HEK293T (cell line): ENCODE results near the gene UBASH3A.

Experiments
- CTBP1 ChIP-seq: fragments of 450-650 bp; IDR thresholded peaks from 2 replicates; pipeline ENCODE4 v1.6.1; 2016; ENCODE audit warnings: borderline replicate concordance
- SUZ12 ChIP-seq: fragments of 450-650 bp; IDR thresholded peaks from 2 replicates; pipeline ENCODE4 v1.6.1; 2016; ENCODE audit warnings: mild to moderate bottlenecking

- TF ChIP-seq SUZ12 (no peak), CTBP1 (no peak)
Measured at GRCh38 chr21:42370894-42371654, 32.6 kb upstream of the UBASH3A start.
